HUES48 (cell line): Measurements from ENCODE around the gene NFIB.

Experiments
- H3K27ac ChIP-seq: one replicate; pipeline ENCODE4 v1.7.0; 2013; ENCODE audit warnings: low read depth, low read length, inconsistent platforms
- H3K27me3 ChIP-seq: 2 replicates; pipeline ENCODE4 v1.6.1; 2013; ENCODE audit warnings: mild to moderate bottlenecking, low read length; ENCODE audit not compliant: control insufficient read depth, insufficient read depth
- H3K36me3 ChIP-seq: 2 replicates; pipeline ENCODE4 v1.6.1; 2013; ENCODE audit warnings: low read length; ENCODE audit not compliant: control insufficient read depth, insufficient read depth
- H3K4me1 ChIP-seq: 2 replicates; pipeline ENCODE4 v1.6.1; 2013; ENCODE audit warnings: mild to moderate bottlenecking, low read length; ENCODE audit not compliant: control insufficient read depth, insufficient read depth
- H3K4me3 ChIP-seq: 2 replicates; pipeline ENCODE4 v1.5.1; 2013; ENCODE audit warnings: mild to moderate bottlenecking, low read depth, low read length
- H3K9ac ChIP-seq: 2 replicates; pipeline ENCODE4 v1.6.1; 2013; ENCODE audit warnings: mild to moderate bottlenecking, low read depth, low read length, moderate library complexity
- H3K9me3 ChIP-seq: 2 replicates; pipeline ENCODE4 v1.6.1; 2013; ENCODE audit warnings: low read length; ENCODE audit not compliant: control insufficient read depth, insufficient read depth

The NFIB gene

DNA sequence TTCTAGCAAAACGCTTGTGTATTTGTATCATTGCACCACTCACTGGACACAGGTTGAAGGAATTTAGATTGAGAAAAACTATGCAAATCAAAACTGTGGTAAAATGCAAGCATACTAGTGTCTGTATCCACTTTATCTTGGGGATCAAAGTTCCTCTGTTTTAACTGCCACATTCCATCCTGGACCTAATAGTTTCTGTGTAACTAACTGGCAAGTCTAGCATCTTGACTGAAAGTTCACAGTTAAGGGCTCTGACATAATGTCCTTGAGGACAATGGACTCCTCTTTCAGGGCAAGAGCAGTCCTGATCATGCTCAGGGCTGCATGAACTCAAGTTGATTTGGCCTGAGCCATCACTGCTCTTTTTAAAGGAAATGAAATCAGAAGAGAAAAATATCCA, 30.7 kb downstream of the NFIB start:
- H3K4me1 ChIP-seq = no peaks in the 10 kb centered on the region

GRCh38 chr9:14281876-14282275, 32.1 kb downstream of the NFIB start:
- H3K27ac ChIP-seq = no peak overlapping the region
- H3K9ac ChIP-seq = no peak overlapping the region
- H3K4me1 ChIP-seq = peaks cover 8% of the 10 kb centered on the region; the same call in 1 of the 2 replicates
- no peak overlapping the region for H3K4me3 ChIP-seq
- H3K9me3 ChIP-seq = no peaks in the 10 kb centered on the region
- H3K36me3 ChIP-seq = no peaks in the 10 kb centered on the region
- H3K27me3 ChIP-seq = no peaks in the 10 kb centered on the region

More for the DNA sequence above, 30.7 kb downstream of the NFIB start:
- Histone ChIP-seq H3K4me3 (no peak overlapping the region), H3K36me3 (no peaks in the 10 kb centered on the region), H3K27ac (no peak overlapping the region), H3K9ac (no peak overlapping the region), H3K9me3 (no peaks in the 10 kb centered on the region), H3K27me3 (no peaks in the 10 kb centered on the region)

GRCh38 chr9:14281136-14281795, 32.7 kb downstream of the NFIB start:
- H3K4me1 ChIP-seq = peaks cover 14% of the 10 kb centered on the region; the same call in 1 of the 2 replicates
- H3K27ac ChIP-seq = no peak overlapping the region
- H3K4me3 ChIP-seq = no peak overlapping the region
- H3K27me3 ChIP-seq = no peaks in the 10 kb centered on the region
- no peak overlapping the region for H3K9ac ChIP-seq
- H3K36me3 ChIP-seq = no peaks in the 10 kb centered on the region
- H3K9me3 ChIP-seq = no peaks in the 10 kb centered on the region

- Histone ChIP-seq H3K4me1 (peaks cover 30% of the 10 kb centered on the region), H3K4me3 (no peak overlapping the region), H3K36me3 (no peaks in the 10 kb centered on the region), H3K27me3 (no peaks in the 10 kb centered on the region), H3K9ac (no peak overlapping the region), H3K9me3 (no peaks in the 10 kb centered on the region), H3K27ac (no peak overlapping the region)
Measured at GRCh38 chr9:14279671-14280070, 34.3 kb downstream of the NFIB start.

- Histone ChIP-seq H3K4me3 (no peak overlapping the region), H3K27me3 (no peaks in the 10 kb centered on the region), H3K9me3 (no peaks in the 10 kb centered on the region), H3K9ac (no peak overlapping the region), H3K27ac (no peak overlapping the region), H3K36me3 (no peaks in the 10 kb centered on the region), H3K4me1 (peaks cover 43% of the 10 kb centered on the region)
Measured at GRCh38 chr9:14278291-14278721, 35.6 kb downstream of the NFIB start.

GRCh38 chr9:14277761-14278160, 36.2 kb downstream of the NFIB start:
- Histone ChIP-seq H3K9me3 (no peaks in the 10 kb centered on the region), H3K36me3 (no peaks in the 10 kb centered on the region), H3K9ac (no peak overlapping the region), H3K4me1 (peaks cover 49% of the 10 kb centered on the region), H3K4me3 (no peak overlapping the region), H3K27me3 (no peaks in the 10 kb centered on the region), H3K27ac (no peak overlapping the region)

GRCh38 chr9:14277244-14277643, 36.7 kb downstream of the NFIB start:
- no peaks in the 10 kb centered on the region for H3K27me3 ChIP-seq
- H3K9me3 ChIP-seq = no peaks in the 10 kb centered on the region
- no peak overlapping the region for H3K27ac ChIP-seq
- H3K4me1 ChIP-seq = peaks cover 54% of the 10 kb centered on the region
- no peak overlapping the region for H3K4me3 ChIP-seq
- H3K36me3 ChIP-seq = no peaks in the 10 kb centered on the region
- no peak overlapping the region for H3K9ac ChIP-seq

DNA sequence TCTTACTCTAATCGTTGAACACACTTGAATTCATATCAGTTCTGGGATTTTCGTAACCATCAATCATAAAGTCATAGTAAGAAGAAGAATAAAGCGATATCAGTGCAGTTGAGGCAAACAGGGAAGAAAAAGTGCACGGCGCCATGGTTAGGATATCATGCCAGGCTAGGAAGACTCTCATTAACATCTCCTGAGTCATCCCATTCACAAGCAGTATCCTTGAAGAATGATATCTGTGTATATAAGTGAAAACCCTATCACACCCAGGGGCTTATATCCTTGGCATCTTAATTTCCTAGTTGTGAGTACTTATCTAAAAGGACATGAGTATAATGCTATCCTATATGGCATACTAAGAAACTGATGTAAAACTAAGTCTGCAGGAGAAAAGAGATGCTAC, 38.6 kb downstream of the NFIB start:
- Histone ChIP-seq H3K9ac (peak overlapping the region; percentile 36; the same call in 1 of the 2 replicates), H3K4me3 (no peak overlapping the region), H3K27me3 (no peaks in the 10 kb centered on the region), H3K9me3 (no peaks in the 10 kb centered on the region), H3K27ac (peak overlapping the region; percentile 92), H3K4me1 (peaks cover 71% of the 10 kb centered on the region), H3K36me3 (no peaks in the 10 kb centered on the region)

DNA sequence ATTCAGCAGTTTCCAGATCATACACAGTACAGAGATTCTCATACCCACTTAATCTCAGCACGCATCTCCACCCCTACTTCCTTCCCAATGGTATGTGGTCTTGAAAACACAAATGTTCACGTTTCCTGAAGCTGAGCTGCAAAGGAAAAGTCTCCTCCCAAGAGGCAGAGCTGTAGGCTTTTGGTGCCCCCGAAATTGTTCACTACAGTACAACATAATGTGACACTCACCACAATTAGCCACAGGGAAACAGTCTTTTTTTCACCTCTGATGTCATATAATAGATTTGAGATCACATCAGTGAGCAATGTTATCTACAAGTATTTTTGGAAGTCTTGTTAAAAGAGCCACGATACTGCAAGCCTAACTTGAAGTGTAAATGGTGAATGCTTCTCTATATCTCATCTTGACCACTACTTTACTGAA, 40.2 kb downstream of the NFIB start:
- Histone ChIP-seq H3K4me1 (peaks cover 71% of the 10 kb centered on the region), H3K9me3 (no peaks in the 10 kb centered on the region), H3K36me3 (no peaks in the 10 kb centered on the region), H3K27me3 (no peaks in the 10 kb centered on the region), H3K4me3 (peak overlapping the region; percentile 42), H3K9ac (peak overlapping the region; percentile 36; the same call in 1 of the 2 replicates), H3K27ac (peak overlapping the region; percentile 92)

DNA sequence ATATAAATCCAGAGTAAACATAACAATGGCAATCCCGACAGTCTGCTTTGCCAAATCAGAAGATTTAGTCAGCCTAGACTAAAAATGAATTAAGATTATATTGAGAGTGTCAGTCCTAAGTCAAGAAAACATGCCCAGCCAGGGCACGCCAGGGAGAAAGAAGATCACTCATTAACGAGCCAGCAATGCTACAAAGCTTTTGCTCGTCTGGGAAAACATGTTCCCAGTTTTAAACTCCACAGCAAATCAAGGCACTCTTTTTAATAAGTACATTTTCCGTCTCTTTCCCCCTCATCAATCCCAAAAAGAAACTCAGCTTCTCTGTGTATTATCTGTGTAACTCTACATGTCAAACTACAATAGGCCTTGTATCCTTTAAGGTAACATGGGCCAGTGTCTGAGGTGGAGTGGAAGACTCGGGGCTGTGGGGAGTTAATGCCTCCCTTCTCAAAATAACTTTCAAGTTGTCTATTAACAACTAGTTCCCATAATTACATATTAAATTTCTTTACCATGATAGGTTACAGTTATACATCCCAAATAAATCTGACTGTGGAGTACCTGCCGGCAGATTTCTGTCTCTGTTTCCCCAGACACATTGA, 40.9 kb downstream of the NFIB start:
- Histone ChIP-seq H3K27ac (peak overlapping the region; percentile 92), H3K9ac (no peak overlapping the region), H3K4me3 (peak overlapping the region; percentile 42; the same call in 1 of the 2 replicates), H3K27me3 (no peaks in the 10 kb centered on the region), H3K9me3 (no peaks in the 10 kb centered on the region), H3K4me1 (peaks cover 71% of the 10 kb centered on the region), H3K36me3 (no peaks in the 10 kb centered on the region)

- H3K4me1 ChIP-seq = peaks cover 57% of the 10 kb centered on the region
- H3K27me3 ChIP-seq = no peaks in the 10 kb centered on the region
- no peak overlapping the region for H3K4me3 ChIP-seq
- H3K27ac ChIP-seq = no peak overlapping the region
- no peaks in the 10 kb centered on the region for H3K9me3 ChIP-seq
- no peak overlapping the region for H3K9ac ChIP-seq
- H3K36me3 ChIP-seq = no peaks in the 10 kb centered on the region
Measured at GRCh38 chr9:14271093-14271673, 42.8 kb downstream of the NFIB start.
